NCI-H2227 (cell line): Measurements from ENCODE around the gene BMP5.

ENCODE experiments used
- DNase-seq: peaks from one replicate; lab custom pipeline; 2025; ENCODE audit not compliant: unreplicated experiment; lab: John Stamatoyannopoulos, UW

The BMP5 gene

DNA sequence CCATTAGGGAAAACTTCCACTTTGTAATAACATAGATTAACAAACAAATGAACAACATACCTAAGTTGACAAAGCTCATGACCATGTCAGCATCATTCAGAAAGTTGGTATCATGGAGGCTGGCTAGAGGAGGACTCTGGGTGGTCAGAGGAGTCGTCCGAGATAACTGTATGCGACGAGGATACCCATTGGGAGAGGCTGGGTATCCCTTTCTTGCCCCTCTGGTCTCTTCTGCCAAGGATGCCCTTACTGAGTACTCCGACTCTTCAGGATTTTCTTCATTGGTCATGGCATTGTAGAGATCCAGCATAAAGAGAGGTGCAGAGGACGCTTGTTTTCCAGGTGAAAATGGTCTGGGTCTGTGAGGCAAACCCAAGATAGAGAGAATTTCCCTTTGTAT, 1.1 kb downstream of the BMP5 start:
- no peak for DNase-seq

DNA sequence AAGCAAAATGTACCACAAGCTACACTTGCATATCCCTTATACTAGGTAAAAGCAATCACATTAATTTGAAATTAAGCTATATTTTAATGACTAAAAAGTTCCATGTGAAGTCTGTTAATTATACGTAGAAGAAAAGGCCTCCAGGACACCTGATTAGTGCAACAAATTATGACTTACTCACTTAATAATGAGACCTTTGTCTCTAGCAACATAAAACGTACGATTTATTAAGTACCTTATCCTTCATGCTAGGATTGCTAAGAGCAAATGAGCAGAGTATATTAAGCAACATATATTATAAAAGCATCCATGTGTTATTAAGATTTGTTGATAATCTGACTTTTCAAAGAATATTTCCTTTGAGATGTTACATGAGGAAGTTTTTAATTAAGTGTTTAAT, 2.5 kb downstream of the BMP5 start:
- no peak for DNase-seq

DNA sequence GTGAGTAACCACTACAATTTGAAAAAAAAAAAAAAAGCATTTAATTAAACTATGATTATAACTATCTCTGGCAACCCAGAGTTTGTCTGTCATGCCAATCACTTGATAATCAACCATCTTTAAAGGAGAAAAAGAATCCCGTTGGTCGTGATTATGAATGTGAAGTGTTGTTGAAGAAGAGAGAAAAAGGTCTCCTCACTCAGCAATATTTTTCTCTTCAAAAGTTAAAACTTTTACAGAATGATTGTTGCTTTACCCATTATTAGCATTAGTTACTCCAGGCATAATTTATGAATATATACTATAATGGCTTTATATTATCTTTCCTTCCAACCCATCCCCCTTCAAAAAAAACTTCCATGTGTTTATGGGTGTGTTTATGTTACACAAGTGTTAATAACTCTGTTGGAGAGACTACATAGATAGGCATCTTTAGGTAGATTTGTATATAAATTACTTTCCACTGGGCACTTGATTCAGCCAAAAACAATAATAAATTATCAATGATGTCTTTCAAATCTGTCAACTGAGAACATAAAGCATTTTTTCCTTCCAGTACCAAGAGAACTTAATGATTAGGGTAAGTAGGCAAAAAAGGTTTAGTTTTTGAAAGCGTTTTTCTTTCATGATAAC, 5.1 kb downstream of the BMP5 start:
- no peak for DNase-seq

DNA sequence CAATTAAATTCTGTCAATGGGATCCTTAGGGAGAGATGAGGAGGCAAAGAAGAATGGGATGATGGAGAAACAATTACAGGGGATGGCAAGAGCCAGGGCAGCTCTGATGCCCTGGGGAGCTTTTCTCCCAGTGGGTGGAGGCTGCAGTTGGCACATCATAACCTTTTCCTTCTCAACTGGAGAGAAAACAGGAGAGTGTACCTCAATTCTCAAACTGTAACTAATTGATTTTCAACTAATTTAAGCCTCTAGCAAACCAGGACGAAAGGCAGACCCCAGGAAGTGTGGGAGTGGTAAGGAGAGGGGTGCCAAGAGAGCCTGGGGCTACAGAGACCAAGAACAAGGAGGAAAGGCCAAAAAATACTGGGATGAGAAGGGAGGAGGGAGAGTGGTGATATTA, 5.7 kb downstream of the BMP5 start:
- DNase-seq, result no peak

DNA sequence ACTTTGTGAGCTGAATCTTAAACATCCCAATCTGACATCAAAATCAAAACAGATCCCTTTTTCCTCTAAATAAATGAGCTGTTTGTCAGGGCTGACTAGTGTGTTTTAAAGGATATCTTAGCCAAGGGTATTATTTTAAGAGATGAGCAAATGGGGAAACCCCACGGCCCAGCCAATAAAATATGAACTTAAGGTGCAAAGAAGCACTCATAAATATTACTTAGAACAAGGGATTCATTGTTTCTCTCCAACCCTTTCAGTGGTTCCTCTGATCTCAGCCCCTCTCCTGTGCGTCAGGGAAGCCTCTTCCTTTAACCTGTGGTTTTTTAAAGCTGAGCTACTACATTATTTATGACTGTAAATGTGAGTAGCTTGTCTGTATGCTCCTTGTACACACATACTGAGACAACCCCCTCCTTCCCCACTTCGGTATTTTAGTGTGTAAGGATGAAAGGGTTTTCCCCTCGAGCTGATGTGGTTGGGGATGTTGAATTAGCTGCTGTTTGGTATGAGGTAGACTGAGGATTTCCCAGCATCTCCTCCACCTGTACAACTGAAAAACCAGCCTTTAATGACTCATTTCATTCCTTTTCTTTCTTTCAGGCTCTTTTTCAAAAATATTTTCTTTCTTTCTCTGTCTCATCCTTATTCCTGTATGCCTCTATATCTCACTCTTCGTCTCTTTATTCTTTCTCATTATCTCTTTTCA, 6.5 kb downstream of the BMP5 start:
- peak; percentile 64 for DNase-seq

DNA sequence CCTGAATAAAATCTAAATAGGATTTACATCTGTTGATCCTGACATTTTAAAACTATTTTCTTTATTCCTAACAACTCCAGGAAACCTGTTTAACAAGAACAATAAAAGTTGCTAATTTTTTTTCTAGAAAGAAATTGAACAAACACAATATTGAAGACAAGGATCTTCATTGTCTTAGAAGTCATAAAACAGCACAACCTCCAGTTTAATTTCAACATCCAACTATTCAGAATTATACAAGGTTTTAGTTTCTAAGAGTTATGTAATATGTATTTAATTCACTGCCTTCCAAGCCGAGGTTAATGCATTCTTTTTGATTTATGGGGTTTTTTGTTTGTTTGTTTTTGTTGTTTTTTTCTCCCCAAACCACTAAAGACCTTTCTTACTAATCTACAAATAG, 7.2 kb downstream of the BMP5 start:
- DNase-seq, result no peak

DNA sequence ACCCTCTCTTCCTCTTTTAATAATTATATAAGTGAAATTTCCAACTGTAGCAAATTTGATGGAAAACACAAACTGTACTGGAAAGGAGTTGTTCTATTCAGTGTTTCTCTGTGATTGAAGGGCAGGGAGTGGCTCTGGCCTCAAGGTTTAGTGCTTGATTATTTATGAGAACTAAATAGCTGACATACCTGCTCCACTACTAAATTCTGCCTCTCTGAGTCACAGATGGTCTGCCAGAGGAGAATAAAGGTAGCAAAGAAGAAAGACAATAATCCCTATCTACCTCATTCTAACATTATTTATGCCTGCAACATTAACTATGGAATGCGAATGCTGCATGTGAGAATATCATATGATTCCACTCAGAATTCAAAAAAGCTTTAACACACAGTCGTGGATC, 9.3 kb downstream of the BMP5 start:
- no peak for DNase-seq

DNA sequence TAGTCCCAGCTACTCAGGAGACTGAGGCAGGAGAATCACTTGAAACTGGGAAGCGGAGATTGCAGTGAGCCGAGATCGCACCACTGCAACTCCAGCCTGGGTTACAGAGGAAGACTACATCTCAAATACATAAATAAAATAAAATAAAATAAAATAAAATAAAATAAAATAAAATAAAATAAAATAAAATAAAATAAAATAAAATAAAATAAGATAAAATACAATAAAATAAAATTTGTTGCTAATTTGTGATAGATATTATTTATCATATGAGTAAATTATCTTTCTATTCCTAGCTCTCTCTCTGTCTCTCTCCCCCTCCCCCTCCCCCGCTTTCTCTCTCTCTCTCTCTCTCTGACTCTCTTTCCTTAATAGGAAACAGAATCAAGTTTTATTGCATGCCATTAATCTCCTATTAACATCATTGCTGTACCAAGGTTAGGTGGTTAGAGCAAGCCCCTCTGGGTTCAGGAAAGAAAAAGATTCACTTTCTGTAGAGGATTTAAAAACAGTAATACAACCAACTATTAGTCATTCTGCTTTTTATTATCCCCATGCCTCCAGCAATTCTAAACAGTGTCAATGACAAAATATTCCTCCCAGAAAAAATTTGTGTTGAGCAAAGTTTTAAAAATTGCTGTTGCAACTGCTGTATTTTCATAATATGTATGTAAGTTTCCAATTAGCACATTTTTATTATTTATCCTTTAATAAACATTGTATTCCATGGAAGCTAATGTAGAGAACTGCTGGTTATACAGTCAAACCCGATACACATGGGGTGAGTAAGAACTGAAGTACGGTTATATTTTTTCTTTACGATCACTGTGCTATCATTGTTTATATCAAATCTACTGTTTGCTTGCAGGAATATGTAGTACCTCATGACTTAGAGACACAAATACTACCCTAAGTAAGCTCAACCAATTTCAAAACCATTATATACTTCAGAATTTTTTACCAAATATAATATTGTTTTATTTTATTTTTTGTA, 22.1 kb downstream of the BMP5 start:
- no peak for DNase-seq

DNA sequence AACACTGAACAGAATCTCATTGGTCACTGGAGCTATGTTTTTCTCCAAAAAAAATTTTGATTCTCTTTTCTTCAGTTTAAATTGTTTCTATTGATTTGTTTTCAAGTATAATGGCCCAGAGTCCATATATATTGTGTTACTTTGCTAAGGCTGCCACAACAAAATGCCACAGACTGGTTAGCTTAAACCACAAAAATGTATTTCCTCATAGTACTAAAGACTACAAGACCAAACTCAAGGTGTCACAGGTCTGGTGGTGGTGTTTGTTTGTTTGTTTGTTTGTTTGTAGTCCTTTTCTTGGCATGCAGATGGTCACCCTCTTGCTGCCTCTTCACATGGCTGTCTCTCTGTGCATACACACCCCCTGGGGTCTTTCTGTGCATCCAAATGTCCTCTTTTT, 34.0 kb downstream of the BMP5 start:
- DNase-seq, result no peak

DNA sequence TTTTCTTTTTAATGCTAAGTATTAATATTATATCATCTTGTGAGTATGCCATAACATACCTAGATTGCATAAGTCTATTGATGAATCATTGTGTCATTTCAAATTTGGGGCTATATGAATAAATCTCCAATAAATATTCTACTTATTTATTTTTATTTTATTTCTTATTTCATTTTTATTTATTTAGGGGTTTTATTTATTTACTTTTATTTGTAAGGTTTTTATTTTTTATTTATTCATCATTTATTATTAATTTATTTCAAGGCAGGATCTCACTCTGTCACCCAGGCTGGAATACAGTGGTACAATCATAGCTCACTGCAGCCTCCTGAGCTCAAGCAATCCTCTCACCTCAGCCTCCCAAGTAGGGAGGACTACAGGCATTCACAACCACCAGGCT, 36.3 kb downstream of the BMP5 start:
- DNase-seq, result no peak

DNA sequence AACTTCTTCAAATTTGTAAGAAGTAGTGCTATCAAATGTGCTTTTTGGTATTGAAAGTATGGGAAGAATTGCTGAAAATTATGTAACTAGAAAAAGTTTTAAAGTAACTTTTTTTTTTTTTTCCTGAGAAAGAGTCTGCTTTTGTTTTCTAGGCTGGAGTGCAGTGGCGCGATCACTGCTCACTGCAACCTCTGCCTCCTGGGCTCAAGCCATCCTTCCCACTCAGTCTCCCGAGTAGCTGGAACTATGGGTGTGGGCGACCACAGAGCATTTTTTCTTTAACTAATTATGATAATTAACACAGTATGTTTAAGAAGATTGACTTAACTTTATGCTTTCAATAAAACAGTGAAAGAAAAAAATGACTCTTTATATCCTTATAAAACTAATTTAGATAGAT, 38.4 kb downstream of the BMP5 start:
- DNase-seq, result no peak

DNA sequence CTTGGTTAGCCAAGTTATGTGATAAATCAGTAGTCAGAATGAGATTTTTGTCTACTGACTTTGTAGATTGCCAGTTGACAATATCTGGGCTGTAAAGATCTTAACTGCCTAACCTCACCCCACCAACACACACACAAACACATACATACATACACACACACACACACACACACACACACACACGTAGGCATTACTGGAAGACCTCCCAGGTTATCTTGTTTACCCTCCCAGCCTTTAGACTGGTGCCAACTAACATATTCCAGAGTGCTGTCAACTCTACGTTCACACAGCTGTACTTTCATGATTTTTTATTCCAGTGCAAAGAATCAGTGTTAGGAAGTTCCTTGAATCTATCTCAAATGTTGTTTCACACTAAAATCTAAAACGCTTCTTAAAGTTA, 38.9 kb downstream of the BMP5 start:
- no peak for DNase-seq

DNA sequence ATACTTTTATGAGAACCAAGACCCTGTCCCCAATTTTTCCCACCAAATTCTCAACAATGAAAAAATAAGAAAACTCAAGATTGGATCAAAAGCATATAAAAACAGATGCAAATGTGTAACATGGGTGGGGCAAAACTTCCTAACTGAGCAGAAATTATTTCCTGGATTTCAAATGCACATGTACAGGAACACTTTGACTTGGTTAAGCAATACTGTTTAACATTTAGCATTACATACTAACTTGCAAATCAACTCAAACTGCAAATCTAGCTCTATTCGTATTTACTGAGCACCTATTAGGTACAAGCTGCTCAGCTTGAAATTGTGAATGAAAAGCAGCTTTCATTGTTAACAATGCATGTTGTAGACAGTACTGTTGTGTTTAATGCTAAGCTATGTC, 40.2 kb downstream of the BMP5 start:
- DNase-seq, result no peak

DNA sequence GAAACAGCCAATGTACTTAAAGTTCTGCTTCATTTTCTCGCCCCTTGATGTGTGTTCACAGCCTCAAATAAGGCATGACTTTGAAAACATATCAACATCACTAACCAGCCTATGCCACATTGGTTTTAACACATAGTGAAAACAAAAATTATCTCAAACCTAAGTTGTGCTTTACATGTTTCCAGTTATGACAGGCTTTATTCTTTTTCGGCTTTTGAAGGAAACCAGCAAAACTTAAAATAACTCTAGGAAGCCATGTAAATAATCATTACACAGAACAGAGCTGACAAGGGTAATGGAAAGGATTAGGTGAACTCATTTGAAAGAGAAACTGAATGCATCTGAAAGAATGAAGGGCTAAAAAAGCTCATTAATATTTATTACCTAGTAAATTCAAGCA, 42.1 kb downstream of the BMP5 start:
- no peak for DNase-seq

DNA sequence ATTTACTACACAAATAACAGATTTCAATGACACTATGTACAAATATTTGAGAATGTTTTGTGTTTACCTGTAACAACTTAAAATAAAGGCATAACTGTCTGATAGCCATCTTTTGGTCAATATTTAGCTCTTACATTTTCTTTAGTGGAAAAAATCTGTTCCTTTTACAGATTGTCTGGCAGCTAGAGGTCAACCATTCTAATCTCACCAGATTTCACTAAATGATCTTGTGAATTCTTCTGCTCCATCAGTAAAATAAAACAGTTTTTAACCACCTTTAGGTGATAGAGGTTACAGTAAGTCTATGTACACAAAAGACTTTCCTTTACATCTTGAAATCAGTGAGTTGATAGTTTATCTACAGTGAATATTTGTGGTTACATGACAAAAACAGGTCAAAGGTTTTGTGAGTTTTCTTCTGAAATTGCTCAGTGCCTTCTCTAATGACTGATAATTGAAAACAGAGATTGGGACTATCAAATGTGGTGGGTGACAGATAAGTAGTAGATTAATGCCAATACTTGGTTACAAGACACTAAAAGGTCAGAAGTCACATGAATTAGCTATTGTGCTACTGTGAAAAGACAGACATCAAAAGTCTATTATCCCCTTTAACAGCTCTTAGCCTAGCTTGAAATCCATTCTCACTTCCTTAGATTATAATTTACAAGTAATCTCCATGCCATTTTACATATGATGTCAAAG, 47.4 kb downstream of the BMP5 start:
- DNase-seq, result peak; percentile 17

DNA sequence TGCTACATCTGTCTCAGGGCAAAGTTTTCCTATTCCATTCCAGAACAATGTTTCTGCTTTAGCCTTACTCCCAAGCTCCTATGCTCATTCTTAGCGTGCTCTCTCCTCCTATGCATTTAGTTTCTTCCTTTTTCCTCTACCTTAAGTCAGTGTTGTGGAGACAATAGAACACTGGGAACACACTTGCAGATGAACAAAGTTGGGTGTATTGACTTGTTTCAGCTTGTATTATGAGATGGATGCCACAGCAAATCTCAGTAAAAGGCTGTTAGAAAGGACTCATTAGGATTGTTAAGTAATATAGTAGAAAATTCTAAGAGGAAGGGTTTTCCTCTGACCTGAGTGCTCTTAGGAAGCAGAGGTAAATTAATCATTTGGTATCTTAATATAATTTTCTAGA, 48.4 kb downstream of the BMP5 start:
- DNase-seq, result no peak

DNA sequence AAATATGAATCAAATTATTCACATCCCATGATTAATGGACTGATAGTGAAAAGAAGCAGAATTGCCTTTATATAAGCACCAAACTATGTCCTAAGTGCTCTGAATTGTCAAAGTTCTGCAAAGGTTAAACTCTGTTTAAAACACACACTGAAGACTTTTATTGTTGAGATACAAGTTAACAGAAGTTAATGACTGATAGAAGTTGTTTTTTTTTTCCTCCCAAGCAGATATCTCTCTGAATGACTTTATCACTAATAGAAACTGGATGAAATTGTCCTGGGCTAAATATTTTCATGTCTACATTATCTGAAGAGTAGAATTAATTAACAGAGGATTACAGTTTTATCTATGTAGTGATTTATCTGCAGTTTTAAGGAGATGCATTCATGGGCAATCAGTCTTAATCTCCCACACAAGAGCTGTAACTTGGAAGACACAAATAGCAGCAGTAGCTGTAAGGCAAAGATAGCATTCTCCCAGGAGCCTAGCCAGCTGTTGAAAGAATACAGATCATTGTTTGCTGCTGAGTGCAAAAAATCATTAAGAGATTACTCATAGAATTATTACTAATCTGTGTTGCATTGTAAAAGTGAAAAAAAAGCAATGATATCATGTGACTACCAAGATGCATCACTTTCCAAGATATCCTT, 49.9 kb downstream of the BMP5 start:
- no peak for DNase-seq

DNA sequence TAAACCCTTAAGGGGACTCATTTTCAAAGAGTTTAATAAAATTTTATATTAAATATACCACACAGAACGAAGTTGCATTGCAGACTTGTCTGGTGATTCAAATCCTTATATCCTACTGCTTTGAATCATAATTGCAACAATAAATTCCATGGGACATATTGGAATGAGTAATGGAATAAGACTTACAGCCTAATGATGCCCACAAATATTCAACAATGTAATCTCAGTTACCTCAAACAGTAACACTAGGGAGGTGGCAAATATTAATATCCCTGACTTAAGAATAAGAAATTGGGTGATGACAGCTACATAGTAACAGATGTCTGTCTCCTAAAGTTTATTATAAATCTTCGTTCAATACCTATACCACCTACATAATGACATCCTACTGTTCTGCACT, 52.6 kb downstream of the BMP5 start:
- DNase-seq, result no peak

DNA sequence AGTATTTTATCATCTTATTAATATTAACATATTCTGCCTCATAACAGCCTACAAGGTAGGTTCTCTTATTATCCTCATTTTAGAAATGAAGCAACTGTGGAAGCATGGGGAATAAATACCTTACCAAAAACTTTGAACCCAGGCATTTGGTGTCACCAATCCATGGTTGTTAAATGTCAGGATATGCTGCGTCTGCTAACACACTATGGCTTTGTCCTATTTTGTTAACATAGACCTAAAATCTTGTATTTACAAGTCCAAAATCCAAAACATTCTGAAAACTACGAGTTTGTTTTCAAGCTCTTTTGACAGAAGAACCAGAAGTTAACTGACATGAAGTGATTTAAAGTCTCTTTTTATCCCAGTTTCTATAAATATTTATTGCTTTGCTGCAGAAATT, 53.4 kb downstream of the BMP5 start:
- DNase-seq, result no peak

DNA sequence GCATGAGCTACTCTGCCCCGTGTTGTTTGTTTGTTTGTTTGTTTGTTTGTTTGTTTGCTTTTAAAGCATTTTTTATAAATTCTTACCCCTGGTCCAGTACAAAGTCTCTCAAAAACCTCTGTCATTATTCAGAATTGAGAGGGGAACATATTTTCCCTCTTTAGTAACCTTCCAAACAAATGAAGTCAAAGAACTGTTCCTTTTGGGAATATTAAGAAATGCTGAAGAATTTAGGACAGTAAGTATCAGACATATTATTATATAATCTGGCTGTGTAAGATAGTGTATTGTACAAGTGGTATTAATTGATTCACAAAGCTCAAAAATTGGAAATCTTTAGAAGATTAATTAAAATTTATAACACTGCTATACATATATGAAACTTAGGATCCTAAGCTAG, 54.7 kb downstream of the BMP5 start:
- DNase-seq, result no peak

DNA sequence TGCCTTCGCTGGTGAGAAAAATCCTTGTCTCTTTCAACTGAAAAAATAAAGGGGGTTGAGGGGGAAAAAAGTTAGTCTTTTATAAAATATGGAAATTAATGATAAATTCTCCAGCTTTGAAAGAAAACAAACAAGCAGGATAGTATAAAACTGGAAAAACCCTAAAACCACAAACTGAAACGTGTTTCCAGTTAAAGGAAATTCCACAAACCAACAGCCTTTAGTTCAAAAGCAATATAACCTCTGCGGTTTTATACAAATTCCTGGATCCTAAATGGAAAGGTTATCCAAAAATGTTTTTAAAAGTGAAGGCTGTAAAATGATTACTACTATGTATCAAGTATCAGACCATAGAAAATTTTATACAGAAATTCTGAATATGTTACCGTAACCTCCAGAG, 55.6 kb downstream of the BMP5 start:
- DNase-seq, result no peak
